Measurements from ENCODE around the gene RNF20.

RNF20 gene

GRCh38 chr9:101533334-101534204, at the start of gene RNF20:
Gene RNF20, plus strand, starts transcription at chr9:101533853. Its CDS starts 1,571 bp downstream, at chr9:101535424.
- Mint-ChIP-seq H3K36me3 (peaks cover 11% of the 10 kb centered on the region), H3K27ac (peak within 1 kb of the TSS; percentile 99), H3K9me3 (ENCODE audit: low read depth) (no peaks in the 10 kb centered on the region), H3K4me1 (ENCODE audit: low read depth) (peaks cover 14% of the 10 kb centered on the region), H3K27me3 (no peaks in the 10 kb centered on the region), H3K4me3 (peak within 1 kb of the TSS; percentile 96)

- no peaks in the 10 kb centered on the region for H3K9me3 Mint-ChIP-seq (ENCODE audit: low read depth)
- peaks cover 43% of the 10 kb centered on the region for H3K27me3 Mint-ChIP-seq
- H3K4me3 Mint-ChIP-seq = no peak overlapping the region
Measured at GRCh38 chr9:101484046-101484445, 49.6 kb upstream of the RNF20 start.

GRCh38 chr9:101485924-101486692, 47.5 kb upstream of the RNF20 start:
- Mint-ChIP-seq H3K36me3 (no peaks in the 10 kb centered on the region), H3K9me3 (ENCODE audit: low read depth) (no peaks in the 10 kb centered on the region), H3K4me3 (peak overlapping the region; percentile 37), H3K27ac (no peak overlapping the region), H3K4me1 (ENCODE audit: low read depth) (peaks cover 7% of the 10 kb centered on the region), H3K27me3 (peaks cover 45% of the 10 kb centered on the region)

More at GRCh38 chr9:101484046-101484445, 49.6 kb upstream of the RNF20 start:
- peaks cover 7% of the 10 kb centered on the region for H3K4me1 Mint-ChIP-seq (ENCODE audit: low read depth)
- no peak overlapping the region for H3K27ac Mint-ChIP-seq
- H3K36me3 Mint-ChIP-seq = no peaks in the 10 kb centered on the region

GRCh38 chr9:101486693-101487442, 46.8 kb upstream of the RNF20 start:
- H3K4me3 Mint-ChIP-seq = peak overlapping the region; percentile 46
- H3K4me1 Mint-ChIP-seq (ENCODE audit: low read depth) = peaks cover 7% of the 10 kb centered on the region
- no peak overlapping the region for H3K27ac Mint-ChIP-seq
- no peaks in the 10 kb centered on the region for H3K9me3 Mint-ChIP-seq (ENCODE audit: low read depth)
- no peaks in the 10 kb centered on the region for H3K36me3 Mint-ChIP-seq
- peaks cover 43% of the 10 kb centered on the region for H3K27me3 Mint-ChIP-seq

- Mint-ChIP-seq H3K4me3 (peak overlapping the region; percentile 46), H3K36me3 (peaks cover 2% of the 10 kb centered on the region), H3K27me3 (peaks cover 44% of the 10 kb centered on the region), H3K27ac (no peak overlapping the region), H3K9me3 (ENCODE audit: low read depth) (peaks cover 2% of the 10 kb centered on the region), H3K4me1 (ENCODE audit: low read depth) (peaks cover 7% of the 10 kb centered on the region)
Measured at GRCh38 chr9:101487443-101487840, 46.2 kb upstream of the RNF20 start.

- Mint-ChIP-seq H3K4me1 (ENCODE audit: low read depth) (no peaks in the 10 kb centered on the region), H3K9me3 (ENCODE audit: low read depth) (peaks cover 5% of the 10 kb centered on the region), H3K4me3 (no peak overlapping the region), H3K27me3 (peaks cover 9% of the 10 kb centered on the region), H3K27ac (no peak overlapping the region), H3K36me3 (peaks cover 2% of the 10 kb centered on the region)
Measured at GRCh38 chr9:101495810-101496209, 37.8 kb upstream of the RNF20 start.

- H3K9me3 Mint-ChIP-seq (ENCODE audit: low read depth) = no peaks in the 10 kb centered on the region
- H3K36me3 Mint-ChIP-seq = no peaks in the 10 kb centered on the region
- no peak overlapping the region for H3K4me3 Mint-ChIP-seq
- H3K4me1 Mint-ChIP-seq (ENCODE audit: low read depth) = no peaks in the 10 kb centered on the region
- H3K27me3 Mint-ChIP-seq = peaks cover 7% of the 10 kb centered on the region
- H3K27ac Mint-ChIP-seq = no peak overlapping the region
Measured at GRCh38 chr9:101498323-101498722, 35.3 kb upstream of the RNF20 start.

GRCh38 chr9:101504188-101504587, 29.5 kb upstream of the RNF20 start:
- Mint-ChIP-seq H3K27me3 (peaks cover 10% of the 10 kb centered on the region), H3K4me3 (no peak overlapping the region), H3K36me3 (no peaks in the 10 kb centered on the region), H3K9me3 (ENCODE audit: low read depth) (no peaks in the 10 kb centered on the region), H3K4me1 (ENCODE audit: low read depth) (no peaks in the 10 kb centered on the region), H3K27ac (no peak overlapping the region)

- H3K36me3 Mint-ChIP-seq = no peaks in the 10 kb centered on the region
- peaks cover 3% of the 10 kb centered on the region for H3K27me3 Mint-ChIP-seq
- no peak overlapping the region for H3K27ac Mint-ChIP-seq
- H3K4me3 Mint-ChIP-seq = no peak overlapping the region
- no peaks in the 10 kb centered on the region for H3K4me1 Mint-ChIP-seq (ENCODE audit: low read depth)
- H3K9me3 Mint-ChIP-seq (ENCODE audit: low read depth) = no peaks in the 10 kb centered on the region
Measured at GRCh38 chr9:101508211-101508610, 25.4 kb upstream of the RNF20 start.

GRCh38 chr9:101509572-101509971, 24.1 kb upstream of the RNF20 start:
- H3K36me3 Mint-ChIP-seq = no peaks in the 10 kb centered on the region
- H3K27ac Mint-ChIP-seq = no peak overlapping the region
- H3K4me3 Mint-ChIP-seq = no peak overlapping the region
- H3K27me3 Mint-ChIP-seq = peaks cover 3% of the 10 kb centered on the region
- no peaks in the 10 kb centered on the region for H3K9me3 Mint-ChIP-seq (ENCODE audit: low read depth)
- no peaks in the 10 kb centered on the region for H3K4me1 Mint-ChIP-seq (ENCODE audit: low read depth)

- Mint-ChIP-seq H3K4me3 (no peak overlapping the region), H3K27ac (no peak overlapping the region), H3K9me3 (ENCODE audit: low read depth) (no peaks in the 10 kb centered on the region), H3K36me3 (no peaks in the 10 kb centered on the region), H3K4me1 (ENCODE audit: low read depth) (no peaks in the 10 kb centered on the region), H3K27me3 (peaks cover 5% of the 10 kb centered on the region)
Measured at GRCh38 chr9:101510459-101510858, 23.2 kb upstream of the RNF20 start.

GRCh38 chr9:101511009-101511408, 22.6 kb upstream of the RNF20 start:
- H3K27me3 Mint-ChIP-seq = peaks cover 5% of the 10 kb centered on the region
- H3K9me3 Mint-ChIP-seq (ENCODE audit: low read depth) = no peaks in the 10 kb centered on the region
- H3K4me1 Mint-ChIP-seq (ENCODE audit: low read depth) = no peaks in the 10 kb centered on the region
- H3K4me3 Mint-ChIP-seq = no peak overlapping the region
- H3K27ac Mint-ChIP-seq = no peak overlapping the region
- no peaks in the 10 kb centered on the region for H3K36me3 Mint-ChIP-seq

GRCh38 chr9:101512116-101512515, 21.5 kb upstream of the RNF20 start:
- H3K9me3 Mint-ChIP-seq (ENCODE audit: low read depth) = no peaks in the 10 kb centered on the region
- H3K27ac Mint-ChIP-seq = no peak overlapping the region
- H3K4me1 Mint-ChIP-seq (ENCODE audit: low read depth) = no peaks in the 10 kb centered on the region
- no peaks in the 10 kb centered on the region for H3K36me3 Mint-ChIP-seq
- peaks cover 8% of the 10 kb centered on the region for H3K27me3 Mint-ChIP-seq
- no peak overlapping the region for H3K4me3 Mint-ChIP-seq

- H3K27ac Mint-ChIP-seq = no peak overlapping the region
- no peaks in the 10 kb centered on the region for H3K36me3 Mint-ChIP-seq
- H3K4me3 Mint-ChIP-seq = no peak overlapping the region
- peaks cover 10% of the 10 kb centered on the region for H3K27me3 Mint-ChIP-seq
- H3K9me3 Mint-ChIP-seq (ENCODE audit: low read depth) = no peaks in the 10 kb centered on the region
- H3K4me1 Mint-ChIP-seq (ENCODE audit: low read depth) = no peaks in the 10 kb centered on the region
Measured at GRCh38 chr9:101513351-101513750, 20.3 kb upstream of the RNF20 start.

GRCh38 chr9:101514071-101514470, 19.6 kb upstream of the RNF20 start:
- peaks cover 13% of the 10 kb centered on the region for H3K27me3 Mint-ChIP-seq
- H3K36me3 Mint-ChIP-seq = no peaks in the 10 kb centered on the region
- H3K9me3 Mint-ChIP-seq (ENCODE audit: low read depth) = no peaks in the 10 kb centered on the region
- H3K4me3 Mint-ChIP-seq = no peak overlapping the region
- no peak overlapping the region for H3K27ac Mint-ChIP-seq
- no peaks in the 10 kb centered on the region for H3K4me1 Mint-ChIP-seq (ENCODE audit: low read depth)

Data from activated naive CD8-positive, alpha-beta T cell (primary cell).